Fibroblast of pulmonary artery (primary cell): ENCODE measurements around the gene FBXO30.

Experiments
- DNase-seq: peaks from one replicate; pipeline ENCODE4 v3.0.0-alpha.2; 2010; ENCODE audit warnings: low read depth
- H3K4me3 ChIP-seq: replicated peaks from 2 replicates; pipeline ENCODE4 v1.5.1; 2011; ENCODE audit warnings: low read depth, mild to moderate bottlenecking, control low read depth, low read length, moderate library complexity
- CTCF ChIP-seq: IDR thresholded peaks from 2 replicates; pipeline ENCODE4 v1.5.1; 2011; ENCODE audit warnings: mild to moderate bottlenecking, control low read depth, low read length, inconsistent platforms; ENCODE audit errors: missing control alignments

Gene FBXO30

GRCh38 chr6:145836772-145837171 lies 22.2 kb upstream of the FBXO30 start:
- no peak for DNase-seq
- TF ChIP-seq CTCF = no peak
- H3K4me3 ChIP-seq = no peak overlapping the region

- peak; percentile 77 for DNase-seq
- no peak for TF ChIP-seq CTCF
- no peak overlapping the region for H3K4me3 ChIP-seq
Measured at GRCh38 chr6:145836170-145836569, 21.6 kb upstream of the FBXO30 start.

GRCh38 chr6:145830612-145831011 lies 16.0 kb upstream of the FBXO30 start:
- TF ChIP-seq CTCF = no peak

GRCh38 chr6:145829950-145830349 lies 15.4 kb upstream of the FBXO30 start:
- TF ChIP-seq CTCF = no peak
- no peak overlapping the region for H3K4me3 ChIP-seq
- DNase-seq = no peak

More at GRCh38 chr6:145830612-145831011, 16.0 kb upstream of the FBXO30 start:
- no peak overlapping the region for H3K4me3 ChIP-seq
- no peak for DNase-seq

- no peak for TF ChIP-seq CTCF
- DNase-seq = no peak
- H3K4me3 ChIP-seq = no peak overlapping the region
Measured at GRCh38 chr6:145829102-145829501, 14.5 kb upstream of the FBXO30 start.

- no peak for TF ChIP-seq CTCF
- H3K4me3 ChIP-seq = no peak overlapping the region
- no peak for DNase-seq
Measured at GRCh38 chr6:145824344-145824743, 9.7 kb upstream of the FBXO30 start.

GRCh38 chr6:145823328-145823944 lies 8.8 kb upstream of the FBXO30 start:
- no peak overlapping the region for H3K4me3 ChIP-seq
- no peak for DNase-seq
- TF ChIP-seq CTCF = no peak
